ENCODE measurements around the gene CLEC16A.

DNA sequence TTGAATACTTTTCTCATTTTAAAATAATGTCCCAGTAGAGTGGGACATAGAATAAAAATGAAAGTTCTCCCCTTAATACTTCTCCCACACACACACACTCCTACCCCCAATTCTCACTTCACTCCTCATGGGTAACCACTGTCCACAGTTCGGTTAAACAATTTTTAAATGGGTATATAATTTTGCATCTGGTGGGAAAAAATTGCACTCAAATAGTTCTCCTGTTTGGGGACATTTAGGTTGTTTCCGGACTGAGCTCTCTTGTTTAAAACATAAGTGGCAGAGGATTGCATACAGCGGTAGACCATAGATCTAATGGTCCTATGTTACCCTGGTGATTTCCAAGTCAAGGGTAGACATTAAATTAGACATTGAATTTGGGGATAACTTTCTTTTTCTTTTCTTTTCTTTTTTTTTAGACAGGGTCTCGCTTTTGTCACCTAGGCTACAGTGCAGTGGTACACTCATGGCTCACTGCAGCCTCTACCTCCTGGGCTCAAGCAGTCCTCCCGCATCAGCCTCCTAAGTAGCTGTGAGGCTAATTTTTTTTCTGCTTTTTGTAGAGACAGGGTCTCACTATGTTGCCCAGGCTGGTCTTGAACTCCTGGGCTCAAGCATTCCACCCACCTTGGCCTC lies 173.3 kb downstream of the CLEC16A start:
- TF ChIP-seq, protein P1, sequence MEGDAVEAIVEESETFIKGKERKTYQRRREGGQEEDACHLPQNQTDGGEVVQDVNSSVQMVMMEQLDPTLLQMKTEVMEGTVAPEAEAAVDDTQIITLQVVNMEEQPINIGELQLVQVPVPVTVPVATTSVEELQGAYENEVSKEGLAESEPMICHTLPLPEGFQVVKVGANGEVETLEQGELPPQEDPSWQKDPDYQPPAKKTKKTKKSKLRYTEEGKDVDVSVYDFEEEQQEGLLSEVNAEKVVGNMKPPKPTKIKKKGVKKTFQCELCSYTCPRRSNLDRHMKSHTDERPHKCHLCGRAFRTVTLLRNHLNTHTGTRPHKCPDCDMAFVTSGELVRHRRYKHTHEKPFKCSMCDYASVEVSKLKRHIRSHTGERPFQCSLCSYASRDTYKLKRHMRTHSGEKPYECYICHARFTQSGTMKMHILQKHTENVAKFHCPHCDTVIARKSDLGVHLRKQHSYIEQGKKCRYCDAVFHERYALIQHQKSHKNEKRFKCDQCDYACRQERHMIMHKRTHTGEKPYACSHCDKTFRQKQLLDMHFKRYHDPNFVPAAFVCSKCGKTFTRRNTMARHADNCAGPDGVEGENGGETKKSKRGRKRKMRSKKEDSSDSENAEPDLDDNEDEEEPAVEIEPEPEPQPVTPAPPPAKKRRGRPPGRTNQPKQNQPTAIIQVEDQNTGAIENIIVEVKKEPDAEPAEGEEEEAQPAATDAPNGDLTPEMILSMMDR (IDR thresholded peaks at IDR 0.05 in 4 of 5, conservative IDR thresholded peaks at IDR 0.05 in 1 of 5), result no peak
- no peak for TF ChIP-seq POLR2A (IDR thresholded peaks at IDR 0.05)
